Measurements from ENCODE around the gene SCN3B.
A peak's percentile ranks its signal among the peaks of the same experiment; 100 is the strongest.

SCN3B gene

DNA sequence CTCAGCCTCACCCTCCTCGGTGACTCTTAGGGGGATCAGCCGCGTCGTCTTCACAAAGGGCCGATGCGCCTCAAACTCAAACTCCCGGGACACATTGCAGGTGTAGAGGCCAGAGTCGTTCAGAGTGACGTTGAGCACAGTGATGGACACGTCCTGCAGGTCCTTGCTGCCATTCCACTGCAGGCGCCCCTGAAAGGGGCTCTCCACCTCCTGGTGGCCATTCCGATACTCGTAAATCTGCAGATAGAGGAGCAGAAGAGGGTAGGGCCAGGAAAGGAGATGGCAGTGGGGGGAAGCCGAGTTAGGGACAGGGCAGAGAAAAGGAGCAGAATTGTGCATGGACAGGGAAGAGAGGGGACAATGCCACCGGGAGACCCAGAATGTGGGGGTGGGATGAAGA, 12.0 kb downstream of the SCN3B start:
- TF ChIP-seq, protein P1, sequence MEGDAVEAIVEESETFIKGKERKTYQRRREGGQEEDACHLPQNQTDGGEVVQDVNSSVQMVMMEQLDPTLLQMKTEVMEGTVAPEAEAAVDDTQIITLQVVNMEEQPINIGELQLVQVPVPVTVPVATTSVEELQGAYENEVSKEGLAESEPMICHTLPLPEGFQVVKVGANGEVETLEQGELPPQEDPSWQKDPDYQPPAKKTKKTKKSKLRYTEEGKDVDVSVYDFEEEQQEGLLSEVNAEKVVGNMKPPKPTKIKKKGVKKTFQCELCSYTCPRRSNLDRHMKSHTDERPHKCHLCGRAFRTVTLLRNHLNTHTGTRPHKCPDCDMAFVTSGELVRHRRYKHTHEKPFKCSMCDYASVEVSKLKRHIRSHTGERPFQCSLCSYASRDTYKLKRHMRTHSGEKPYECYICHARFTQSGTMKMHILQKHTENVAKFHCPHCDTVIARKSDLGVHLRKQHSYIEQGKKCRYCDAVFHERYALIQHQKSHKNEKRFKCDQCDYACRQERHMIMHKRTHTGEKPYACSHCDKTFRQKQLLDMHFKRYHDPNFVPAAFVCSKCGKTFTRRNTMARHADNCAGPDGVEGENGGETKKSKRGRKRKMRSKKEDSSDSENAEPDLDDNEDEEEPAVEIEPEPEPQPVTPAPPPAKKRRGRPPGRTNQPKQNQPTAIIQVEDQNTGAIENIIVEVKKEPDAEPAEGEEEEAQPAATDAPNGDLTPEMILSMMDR (IDR thresholded peaks at IDR 0.05; ENCODE audit: extremely low read depth, missing control alignments), result no peak
- no peak for DNase-seq (ENCODE audit: low spot score)

DNA sequence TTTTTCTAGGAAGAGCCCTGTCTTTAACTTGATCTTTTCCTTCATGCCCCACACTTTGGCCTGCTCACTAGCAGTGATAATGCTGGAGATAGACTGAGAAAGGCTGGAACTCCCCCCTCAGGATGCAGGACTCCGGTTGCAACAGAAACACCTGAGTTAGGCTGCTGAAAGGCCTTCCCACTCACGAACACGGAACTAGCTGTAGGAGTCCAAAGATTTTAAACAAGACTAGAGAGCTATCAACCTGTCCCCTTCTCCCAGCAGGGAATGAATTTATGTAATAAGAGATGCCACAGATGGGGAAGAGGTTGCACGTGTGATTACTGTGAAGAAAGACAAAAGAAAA, 13.0 kb downstream of the SCN3B start:
- TF ChIP-seq, protein P1 (IDR thresholded peaks at IDR 0.05; ENCODE audit: extremely low read depth, missing control alignments), result no peak
- DNase-seq (ENCODE audit: low spot score), result no peak

DNA sequence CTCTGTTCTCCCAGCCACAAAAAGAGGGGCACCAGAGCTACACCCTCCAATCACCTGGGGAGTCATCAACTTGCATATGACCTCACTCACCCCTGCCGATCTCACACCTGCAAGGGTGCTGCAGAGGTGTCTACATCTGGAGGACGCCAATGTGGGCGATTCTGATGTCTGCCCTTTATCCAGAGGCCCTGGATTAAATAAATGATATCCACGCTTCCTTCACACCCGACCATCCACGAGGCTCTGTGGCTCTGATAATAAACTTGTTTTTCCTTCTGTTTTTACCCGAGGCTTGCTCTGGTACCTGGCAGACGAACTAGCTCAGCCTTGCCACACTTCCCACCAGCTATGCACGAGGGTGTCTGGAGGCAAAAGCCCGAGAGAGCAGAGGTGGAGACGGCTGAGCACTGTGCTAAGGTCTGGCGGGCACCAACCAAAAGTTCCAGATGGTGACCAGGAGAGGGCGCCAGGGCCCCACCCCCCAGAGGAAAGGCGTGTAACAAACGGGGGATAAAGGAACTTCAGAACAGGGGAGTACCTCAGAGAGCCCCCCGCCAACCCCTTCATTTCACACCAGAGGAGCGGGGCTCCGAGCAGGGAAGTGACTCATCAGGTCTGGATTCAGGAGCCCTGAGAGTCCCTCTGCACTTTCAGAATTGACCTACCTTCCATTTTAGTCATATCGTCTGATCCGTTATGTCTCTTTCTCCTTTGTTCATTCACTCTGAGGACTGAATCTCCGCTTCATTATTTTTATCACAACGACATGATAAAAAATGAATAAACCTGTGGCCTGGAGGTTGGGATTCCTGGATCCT, 13.5 kb downstream of the SCN3B start:
- peak; percentile 76 for DNase-seq (ENCODE audit: low spot score)
- TF ChIP-seq, protein P1 (IDR thresholded peaks at IDR 0.05; ENCODE audit: extremely low read depth, missing control alignments), result peak; percentile 68

DNA sequence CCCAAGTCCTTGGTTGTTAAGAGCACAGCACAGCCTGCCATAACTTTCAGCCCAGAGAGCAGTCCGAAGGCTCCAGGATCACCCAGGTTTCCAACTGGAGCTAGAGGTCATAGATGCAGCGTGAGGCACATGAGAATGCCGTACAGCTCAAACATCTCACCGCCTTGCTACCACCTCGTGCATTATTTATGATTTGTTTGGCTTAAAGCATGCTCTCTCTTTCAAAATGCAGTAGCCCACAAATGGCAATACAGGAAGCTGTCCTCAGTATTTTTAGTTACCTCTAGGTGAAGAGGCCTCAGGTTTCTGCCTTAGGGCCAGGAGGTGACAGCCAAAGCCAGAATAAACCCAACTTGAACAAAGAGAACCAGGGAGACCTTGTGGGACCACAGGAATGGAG, 14.4 kb downstream of the SCN3B start:
- TF ChIP-seq, protein P1 (IDR thresholded peaks at IDR 0.05; ENCODE audit: extremely low read depth, missing control alignments), result no peak
- DNase-seq (ENCODE audit: low spot score), result no peak

DNA sequence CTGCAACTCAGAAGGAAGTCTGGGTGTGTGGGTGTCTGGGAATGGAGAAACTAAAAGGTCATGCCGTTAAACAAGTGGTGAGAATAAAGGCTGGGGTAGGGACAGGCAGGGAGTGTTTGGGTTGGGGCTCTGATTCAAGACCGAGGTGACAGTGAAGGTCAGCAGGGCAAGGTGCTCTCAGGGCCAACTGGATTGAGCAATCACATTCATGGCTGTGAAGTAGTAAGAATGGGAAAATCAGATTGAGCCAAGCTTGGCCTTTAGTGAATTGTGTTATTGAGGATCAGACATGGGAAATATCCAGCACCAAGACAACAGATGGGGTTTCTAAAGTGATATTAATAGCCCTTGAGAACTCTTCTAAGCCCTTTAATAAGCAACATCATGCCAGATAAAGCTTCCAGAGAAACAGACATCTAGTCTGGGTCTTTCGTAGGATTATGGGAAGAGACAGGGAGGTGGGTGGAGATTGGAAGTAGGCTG, 24.3 kb downstream of the SCN3B start:
- DNase-seq (ENCODE audit: low spot score), result no peak
- TF ChIP-seq, protein P1 (IDR thresholded peaks at IDR 0.05; ENCODE audit: extremely low read depth, missing control alignments), result no peak

DNA sequence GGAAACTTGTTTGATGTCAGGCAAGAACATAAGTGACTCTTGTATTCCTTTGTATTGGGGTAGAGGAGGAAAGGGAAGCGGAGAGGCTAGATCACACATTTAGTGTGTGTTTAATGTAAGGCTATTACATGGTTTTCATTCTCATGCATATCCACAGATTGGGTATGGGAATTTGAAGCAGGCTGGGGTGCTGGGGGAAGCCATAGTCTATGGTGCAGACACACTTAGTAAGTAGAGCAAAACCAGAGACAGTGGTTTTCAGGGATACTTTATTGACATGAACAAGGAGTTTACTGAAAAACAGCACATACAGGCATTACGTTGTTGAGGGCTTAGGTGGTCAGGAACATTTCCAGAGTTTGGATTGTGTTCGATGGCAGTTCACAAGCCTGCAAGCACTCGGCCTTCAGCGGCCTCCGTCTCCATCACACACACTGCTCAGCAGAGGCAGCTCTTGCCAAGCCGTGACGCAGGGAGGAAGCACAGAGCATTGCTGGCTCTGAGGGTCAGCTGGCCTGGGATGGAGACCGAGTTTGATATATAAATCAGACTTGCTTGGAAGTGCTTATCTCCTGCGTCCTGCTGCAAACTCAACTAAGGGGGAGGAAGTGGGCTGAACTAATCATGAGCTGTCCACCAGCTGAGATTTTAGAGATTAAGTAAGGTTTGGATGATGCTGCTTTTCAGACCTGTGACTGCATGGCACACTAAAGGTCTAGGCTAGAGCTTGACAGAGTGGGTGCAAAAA, 25.3 kb downstream of the SCN3B start:
- TF ChIP-seq, protein P1 (IDR thresholded peaks at IDR 0.05; ENCODE audit: extremely low read depth, missing control alignments), result no peak
- DNase-seq (ENCODE audit: low spot score), result no peak

DNA sequence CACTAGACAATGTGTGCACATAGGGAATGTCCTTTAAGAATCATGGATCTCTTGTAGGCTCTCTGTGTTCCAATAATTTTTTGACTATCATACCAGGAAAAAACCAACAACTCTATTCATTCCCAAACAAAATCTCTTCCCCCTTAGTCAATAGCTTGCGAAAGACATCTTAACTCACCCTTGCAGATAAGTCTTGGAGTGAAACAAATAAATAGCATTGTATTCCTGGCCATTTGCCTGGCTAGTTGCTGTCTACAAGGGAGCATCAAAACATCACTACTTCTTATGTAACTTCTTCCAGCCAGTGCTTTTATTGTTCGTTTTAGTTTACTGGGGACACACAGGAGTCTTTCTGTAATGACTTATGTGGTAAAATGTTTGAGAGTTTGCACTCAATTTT, 29.4 kb downstream of the SCN3B start:
- TF ChIP-seq, protein P1 (IDR thresholded peaks at IDR 0.05; ENCODE audit: extremely low read depth, missing control alignments), result no peak
- no peak for DNase-seq (ENCODE audit: low spot score)
